ENCODE results near the gene RAPGEF4.

The RAPGEF4 gene

GRCh38 chr2:172908275-172908674 is 172.6 kb downstream of the RAPGEF4 start:
- no peak for DNase-seq (ENCODE audit: low read depth)

GRCh38 chr2:172909454-172909853 is 173.8 kb downstream of the RAPGEF4 start:
- no peak for DNase-seq (ENCODE audit: low read depth)

- no peak for DNase-seq (ENCODE audit: low read depth)
Measured at GRCh38 chr2:172912266-172912665, 176.6 kb downstream of the RAPGEF4 start.

DNA sequence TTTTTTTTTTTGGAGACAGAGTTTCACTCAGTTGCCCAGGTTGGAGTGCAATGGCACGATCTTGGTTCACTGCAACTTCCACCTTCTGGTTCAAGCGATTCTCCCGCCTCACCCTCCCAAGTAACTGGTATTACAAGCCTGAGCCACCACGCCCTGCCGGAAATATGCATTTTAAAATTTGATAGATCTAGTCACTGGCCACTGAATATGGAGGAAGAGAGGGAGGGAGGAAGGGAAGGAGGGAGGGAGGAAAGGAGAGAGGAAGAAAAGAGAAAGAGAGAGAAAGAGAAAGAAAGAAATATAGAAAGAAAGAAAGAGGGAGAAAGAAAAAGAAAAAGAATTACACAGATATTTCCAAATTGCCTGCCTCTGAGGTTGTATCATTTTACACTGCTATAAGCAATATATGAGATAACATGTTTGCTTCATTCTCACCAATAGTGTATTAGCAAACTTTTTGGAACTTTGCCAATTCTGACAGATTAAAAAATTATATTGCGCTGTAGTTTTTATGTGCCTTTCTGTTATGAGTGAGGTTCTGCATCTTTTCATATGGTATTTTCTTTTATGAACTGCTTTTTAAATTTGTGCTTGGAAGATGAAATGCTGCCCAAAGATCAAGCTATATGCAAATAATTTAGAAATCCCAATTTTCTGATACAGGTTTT is 178.8 kb downstream of the RAPGEF4 start:
- DNase-seq (ENCODE audit: low read depth), result no peak

GRCh38 chr2:172917716-172918115 is 182.1 kb downstream of the RAPGEF4 start:
- DNase-seq (ENCODE audit: low read depth), result no peak

DNA sequence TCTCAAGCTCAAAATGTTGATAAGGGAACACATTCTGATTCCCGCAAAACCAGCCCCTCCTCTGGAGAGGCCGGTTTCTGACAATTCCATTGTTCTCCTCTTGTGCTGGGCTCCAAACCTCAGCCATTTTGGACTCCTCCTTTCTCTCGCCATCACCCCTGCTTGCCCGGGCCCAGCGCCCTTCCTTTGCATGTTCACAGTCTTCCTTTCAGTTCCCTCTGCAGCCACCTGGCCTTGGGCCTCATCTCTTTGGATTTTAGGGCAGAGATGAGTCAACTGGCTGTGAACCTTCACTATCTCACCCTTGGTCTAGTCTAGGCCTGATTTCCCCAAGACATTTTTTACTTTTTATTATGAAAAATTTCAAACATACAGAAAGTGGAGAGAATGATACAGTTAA is 184.1 kb downstream of the RAPGEF4 start:
- no peak for DNase-seq (ENCODE audit: low read depth)

DNA sequence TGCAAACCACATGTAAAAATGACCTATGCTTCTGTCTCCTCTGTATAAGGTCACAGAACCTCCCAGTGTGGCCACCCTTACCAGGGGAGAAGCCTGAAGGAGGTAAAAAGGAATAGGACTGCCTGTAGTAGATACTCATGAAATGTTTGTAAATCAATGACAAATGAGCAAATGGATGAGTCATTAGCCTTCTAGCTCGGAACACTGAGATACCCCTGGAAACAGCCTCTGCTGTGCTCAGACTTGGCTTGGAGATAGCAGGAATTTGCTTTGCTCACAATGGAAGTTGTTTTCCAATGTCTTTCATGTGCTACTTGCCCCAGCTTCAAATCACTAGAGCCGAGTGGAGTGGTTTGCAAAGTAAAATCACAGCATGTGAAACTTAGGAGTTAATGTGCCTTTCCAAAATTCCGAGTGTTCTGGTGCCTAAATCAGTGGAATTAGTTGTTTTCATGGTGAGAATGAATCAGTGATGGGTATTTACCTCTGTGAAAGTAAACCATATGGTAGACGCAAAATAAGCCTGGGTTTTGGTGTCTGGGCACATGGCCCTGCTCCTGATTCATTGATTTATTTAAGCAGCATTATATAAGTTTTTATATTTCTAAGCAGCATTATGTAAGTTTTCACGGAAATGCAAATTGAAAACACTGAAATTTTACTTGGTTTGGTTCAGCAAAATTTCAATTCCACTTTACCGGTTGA is 186.0 kb downstream of the RAPGEF4 start:
- DNase-seq (ENCODE audit: low read depth), result no peak

- no peak for DNase-seq (ENCODE audit: low read depth)
Measured at GRCh38 chr2:172922306-172922705, 186.7 kb downstream of the RAPGEF4 start.

GRCh38 chr2:172922815-172923214 is 187.2 kb downstream of the RAPGEF4 start:
- DNase-seq (ENCODE audit: low read depth), result no peak

GRCh38 chr2:172924097-172924660 is 188.5 kb downstream of the RAPGEF4 start:
- no peak for DNase-seq (ENCODE audit: low read depth)

DNA sequence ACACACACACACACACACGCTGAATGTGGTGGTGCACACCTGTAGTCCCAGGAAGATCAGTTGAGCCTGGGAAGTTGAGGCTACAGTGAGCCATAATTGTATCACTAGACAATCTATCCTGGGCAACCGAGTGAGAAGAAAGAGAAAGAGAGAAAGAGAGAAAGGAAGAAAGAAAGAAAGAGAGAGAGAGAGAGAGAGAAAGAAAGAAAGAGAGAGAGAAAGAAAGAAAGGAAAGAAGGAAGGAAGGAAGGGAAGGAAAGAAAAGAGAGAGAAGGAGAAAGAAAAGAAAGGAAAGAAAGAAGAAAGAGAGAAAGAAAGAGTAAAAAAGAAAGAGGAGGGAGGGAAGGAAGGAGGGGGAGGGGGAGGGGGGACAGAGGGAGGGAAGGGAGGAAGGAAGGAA is 190.0 kb downstream of the RAPGEF4 start:
- no peak for DNase-seq (ENCODE audit: low read depth)

GRCh38 chr2:172926785-172927640 is 191.4 kb downstream of the RAPGEF4 start:
- no peak for DNase-seq (ENCODE audit: low read depth)

GRCh38 chr2:172927641-172928357 is 192.2 kb downstream of the RAPGEF4 start:
- no peak for DNase-seq (ENCODE audit: low read depth)

DNA sequence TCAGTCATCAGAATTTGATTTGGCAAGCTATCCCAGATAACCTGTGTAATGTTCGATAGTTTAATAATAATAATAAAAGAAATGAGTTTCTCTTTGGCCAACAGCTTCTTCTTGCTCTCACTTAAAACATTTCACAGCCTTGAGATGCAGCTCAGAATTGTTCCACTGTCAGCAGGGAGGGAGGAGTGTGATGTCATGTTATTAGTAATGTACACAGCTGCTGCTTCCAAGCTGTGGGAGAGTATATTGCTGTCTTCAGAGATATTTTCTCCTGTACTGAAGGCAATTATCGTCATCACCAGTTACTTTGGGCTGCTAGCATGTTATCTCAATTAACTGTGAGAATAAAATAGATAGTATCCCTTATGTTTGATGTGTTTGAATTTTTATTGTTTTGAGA is 193.1 kb downstream of the RAPGEF4 start:
- no peak for DNase-seq (ENCODE audit: low read depth)

- DNase-seq (ENCODE audit: low read depth), result no peak
Measured at GRCh38 chr2:172929644-172930043, 194.0 kb downstream of the RAPGEF4 start.

DNA sequence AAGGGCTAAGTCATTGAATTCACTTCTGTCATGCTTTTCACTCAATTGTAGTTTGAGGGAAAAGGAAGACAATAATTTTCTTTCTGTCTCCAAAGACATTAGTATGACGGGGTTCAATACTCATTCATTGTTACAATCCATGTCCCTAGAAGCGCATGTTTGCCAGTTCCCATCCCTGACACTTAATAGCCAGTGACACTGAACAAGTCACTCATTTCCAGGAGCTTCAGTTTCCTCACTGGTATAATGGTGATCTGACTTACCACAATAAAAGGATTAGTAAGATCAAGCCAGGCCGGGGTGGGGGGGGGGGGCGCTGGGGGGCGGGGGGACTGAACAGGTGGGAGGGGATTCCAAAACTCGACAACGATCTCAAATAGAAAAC is 195.2 kb downstream of the RAPGEF4 start:
- no peak for DNase-seq (ENCODE audit: low read depth)

DNA sequence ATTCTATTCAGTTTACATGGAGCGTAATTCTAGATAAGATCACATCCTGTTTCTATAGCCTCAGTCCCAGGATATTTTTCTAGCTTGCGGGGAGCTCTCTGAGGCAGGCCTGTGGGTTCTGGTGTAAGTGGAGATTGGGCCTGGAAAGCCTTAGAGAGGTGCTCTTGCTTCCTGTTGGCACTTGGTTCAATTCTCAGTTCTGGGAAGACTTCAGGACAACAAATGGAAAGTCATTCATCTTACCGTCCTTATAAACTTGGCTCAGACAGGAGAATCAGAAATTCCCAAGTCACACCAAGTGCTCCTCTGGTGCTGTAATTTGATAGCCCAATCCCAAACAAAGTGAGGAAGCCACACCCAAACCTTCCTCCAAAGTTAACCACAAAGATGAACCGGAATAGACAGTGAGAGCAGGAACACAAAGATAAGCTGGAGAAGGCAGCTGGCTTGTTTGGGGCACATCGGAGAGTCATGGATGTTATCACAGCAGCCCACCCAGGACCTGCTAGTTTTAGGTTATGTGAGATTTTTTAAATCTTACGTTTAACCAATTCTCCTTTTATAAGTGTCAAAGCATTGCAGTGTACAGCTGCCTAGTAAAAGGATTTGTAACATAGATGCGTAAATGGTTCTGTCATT is 195.7 kb downstream of the RAPGEF4 start:
- DNase-seq (ENCODE audit: low read depth), result no peak

DNA sequence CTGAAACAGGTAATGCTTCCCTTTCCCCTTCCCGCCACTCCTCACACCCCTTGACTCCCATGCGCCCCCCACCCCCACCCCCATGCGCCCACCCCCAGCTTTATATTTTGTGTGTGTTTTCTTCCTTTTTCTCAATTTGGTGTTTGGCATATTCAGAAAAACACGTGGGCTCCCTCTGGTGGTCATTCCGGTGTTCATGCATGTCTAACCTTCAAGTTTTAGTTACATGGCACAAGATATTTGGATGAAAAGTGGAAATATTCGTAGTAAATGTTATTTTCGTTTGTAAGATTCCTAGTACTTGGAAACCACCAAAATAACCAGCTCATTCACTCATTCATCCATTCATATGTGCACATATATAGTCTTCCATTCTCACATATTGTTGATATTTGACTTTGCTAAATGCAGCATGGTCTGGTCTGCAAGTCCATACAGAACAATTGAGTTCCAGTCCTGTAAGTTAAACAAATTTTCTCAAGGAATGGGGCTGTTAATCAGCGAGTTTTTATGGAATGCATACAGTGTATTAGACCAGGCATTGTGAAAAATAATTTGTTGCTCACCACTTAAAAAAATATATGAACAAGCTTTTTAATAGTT is 196.4 kb downstream of the RAPGEF4 start:
- DNase-seq (ENCODE audit: low read depth), result no peak

DNA sequence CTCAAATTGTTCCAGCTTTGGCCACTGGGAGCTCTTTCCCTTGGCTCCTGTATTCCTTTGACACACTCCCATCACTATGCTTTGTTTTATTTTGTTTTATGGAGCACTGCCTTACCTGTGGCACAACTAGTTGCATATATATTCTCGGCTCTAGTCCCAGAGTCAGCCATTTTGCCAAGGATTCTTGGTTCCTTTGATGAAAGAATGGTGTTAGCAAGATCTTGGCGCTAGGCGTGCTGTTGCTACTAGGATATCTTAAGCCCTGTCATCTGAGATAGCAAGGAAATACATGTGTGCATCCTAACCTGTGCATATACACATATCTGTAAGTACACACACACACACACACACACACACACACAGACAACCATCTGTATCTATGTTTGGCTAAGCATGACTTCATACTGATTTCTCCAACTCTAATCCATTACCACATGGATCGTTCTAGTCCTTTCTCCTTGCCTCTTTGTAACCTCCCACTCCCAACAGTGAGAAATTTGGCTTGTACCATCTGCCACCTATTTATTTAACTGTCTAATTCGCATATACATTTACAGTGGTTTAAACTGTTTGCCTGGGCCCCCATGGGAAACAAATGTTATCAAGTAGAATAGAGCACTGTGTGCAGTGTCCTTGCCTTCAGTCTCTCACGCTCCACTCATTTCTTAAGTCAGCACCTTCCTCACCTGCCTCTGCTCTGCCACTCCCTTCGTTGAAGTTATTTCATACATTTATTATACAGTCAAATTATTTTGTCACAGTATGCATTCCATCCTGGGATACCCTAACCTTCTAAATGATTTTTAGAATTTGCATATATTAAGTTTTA is 202.5 kb downstream of the RAPGEF4 start:
- no peak for DNase-seq (ENCODE audit: low read depth)

DNA sequence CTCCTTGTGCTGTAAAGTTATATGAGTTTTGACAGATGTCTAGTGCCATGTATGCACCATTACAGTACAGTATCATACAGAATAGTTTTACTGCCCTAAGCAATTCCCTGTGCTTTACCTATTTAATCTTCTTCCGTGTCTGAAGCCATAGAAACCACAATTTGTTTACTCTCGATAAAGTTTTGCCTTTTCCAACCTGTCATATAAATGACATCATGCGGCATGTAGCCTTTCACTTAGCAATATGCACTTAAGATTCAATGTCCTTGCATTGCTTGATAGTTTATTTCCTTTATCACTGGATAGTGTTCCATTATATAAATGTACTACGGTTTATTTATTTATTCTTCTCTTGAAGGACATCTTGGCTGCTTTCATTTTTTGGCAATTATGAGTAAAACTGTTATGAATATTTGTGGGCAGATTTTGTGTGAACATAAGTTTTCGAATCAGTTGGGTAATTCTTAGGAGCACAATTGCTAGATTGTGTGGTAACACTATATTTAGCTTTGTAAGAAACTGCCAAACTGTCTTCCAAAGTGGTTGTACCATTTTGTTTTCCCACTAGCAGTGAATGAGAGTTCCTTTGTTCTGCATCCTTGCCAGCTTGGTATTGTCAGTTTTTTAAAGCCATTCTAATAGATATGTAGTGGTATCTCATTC is 203.2 kb downstream of the RAPGEF4 start:
- no peak for DNase-seq (ENCODE audit: low read depth)
